ENCODE results near the gene RIMBP2.

RIMBP2 gene

DNA sequence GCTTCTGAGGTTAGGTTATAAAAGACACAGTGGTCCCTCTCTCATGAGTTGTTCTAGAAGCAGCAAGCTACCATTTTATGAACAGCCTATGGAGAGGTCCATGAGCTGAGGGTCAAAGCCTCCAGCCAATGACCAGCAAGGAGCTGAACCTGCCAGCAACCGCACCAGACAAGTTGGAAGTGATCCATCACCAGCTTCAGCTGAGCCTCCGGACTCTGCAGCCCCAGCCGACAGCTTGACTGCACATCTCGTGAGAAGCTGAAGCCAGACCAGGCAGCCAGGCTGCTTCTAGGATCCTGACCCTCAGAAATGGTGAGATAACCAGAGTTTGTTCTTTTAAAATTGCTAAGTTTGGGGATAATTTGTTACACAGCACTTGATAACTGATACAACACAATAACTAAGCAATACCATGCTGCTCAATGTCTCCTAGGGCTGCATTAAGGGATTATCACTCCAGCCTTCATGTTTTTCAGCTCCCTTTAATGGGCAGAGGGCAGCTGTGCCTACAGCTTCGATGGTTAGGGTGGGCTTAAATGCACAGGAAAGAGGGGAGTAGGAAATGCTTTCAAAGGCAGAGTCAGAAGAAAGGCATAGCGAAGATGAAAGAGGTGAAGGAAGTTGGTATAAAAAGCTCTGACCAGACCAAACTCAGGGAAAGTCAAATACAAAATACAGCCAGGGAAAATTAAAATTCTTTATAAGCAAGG lies 149.5 kb downstream of the RIMBP2 start:
- H3K4me3 ChIP-seq (replicated peaks in 1 of 2; ENCODE audit: low read depth in 2 of 2, low read length in 2 of 2), result no peak overlapping the region
- TF ChIP-seq CTCF (IDR thresholded peaks at IDR 0.05; ENCODE audit: low read depth, low read length), result no peak
- DNase-seq (ENCODE audit: low read depth in 2 of 2), result no peak

GRCh38 chr12:130565189-130565588 lies 150.9 kb downstream of the RIMBP2 start:
- H3K4me3 ChIP-seq (replicated peaks in 1 of 2; ENCODE audit: low read depth in 2 of 2, low read length in 2 of 2), result no peak overlapping the region
- no peak for TF ChIP-seq CTCF (IDR thresholded peaks at IDR 0.05; ENCODE audit: low read depth, low read length)
- DNase-seq (ENCODE audit: low read depth in 2 of 2), result no peak

GRCh38 chr12:130563323-130563722 lies 152.8 kb downstream of the RIMBP2 start:
- TF ChIP-seq CTCF (IDR thresholded peaks at IDR 0.05; ENCODE audit: low read depth, low read length), result no peak
- no peak overlapping the region for H3K4me3 ChIP-seq (replicated peaks in 1 of 2; ENCODE audit: low read depth in 2 of 2, low read length in 2 of 2)
- no peak for DNase-seq (ENCODE audit: low read depth in 2 of 2)

GRCh38 chr12:130562716-130563115 lies 153.4 kb downstream of the RIMBP2 start:
- no peak for TF ChIP-seq CTCF (IDR thresholded peaks at IDR 0.05; ENCODE audit: low read depth, low read length)
- H3K4me3 ChIP-seq (replicated peaks in 1 of 2; ENCODE audit: low read depth in 2 of 2, low read length in 2 of 2), result no peak overlapping the region
- DNase-seq (ENCODE audit: low read depth in 2 of 2), result no peak

DNA sequence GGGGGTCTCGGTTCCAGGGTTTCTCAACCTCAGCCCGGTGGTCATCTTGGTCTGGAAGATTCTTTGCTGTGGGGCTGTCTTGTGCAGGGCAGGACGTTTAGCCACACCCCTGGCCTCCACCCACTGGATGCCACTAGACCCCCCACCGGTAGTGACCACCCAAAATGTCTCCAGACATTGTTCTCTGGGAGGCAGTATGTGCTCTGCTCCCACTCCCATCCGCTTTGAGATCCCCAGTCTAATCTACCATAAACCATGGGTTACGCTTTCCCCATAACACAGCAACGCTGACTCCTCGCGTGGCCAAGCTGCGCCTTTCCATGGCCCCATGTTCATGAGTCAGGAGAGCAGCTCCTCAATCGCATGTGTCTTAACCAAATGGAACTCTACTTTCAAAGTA lies 155.8 kb downstream of the RIMBP2 start:
- no peak for TF ChIP-seq CTCF (IDR thresholded peaks at IDR 0.05; ENCODE audit: low read depth, low read length)
- no peak overlapping the region for H3K4me3 ChIP-seq (replicated peaks in 1 of 2; ENCODE audit: low read depth in 2 of 2, low read length in 2 of 2)
- DNase-seq (ENCODE audit: low read depth in 2 of 2), result no peak

DNA sequence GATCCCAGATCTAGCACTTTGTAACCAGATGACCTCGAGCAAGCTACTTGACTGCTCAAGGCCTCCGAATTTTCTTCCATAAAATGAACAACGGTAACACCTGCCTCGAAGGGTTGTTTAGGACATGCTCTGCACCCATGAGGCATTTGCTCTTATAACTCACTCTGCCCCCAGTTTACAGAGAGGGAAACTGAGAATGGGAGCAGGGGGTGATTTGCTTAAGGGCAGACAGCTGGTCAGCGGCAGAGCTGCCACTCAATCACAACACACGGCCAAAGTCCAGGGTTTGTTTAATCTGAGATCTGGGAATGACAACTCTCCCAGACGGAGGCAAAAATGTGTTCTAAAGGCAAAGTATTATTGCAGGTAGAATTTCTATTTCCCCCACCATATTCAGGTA lies 156.3 kb downstream of the RIMBP2 start:
- no peak for TF ChIP-seq CTCF (IDR thresholded peaks at IDR 0.05; ENCODE audit: low read depth, low read length)
- no peak for DNase-seq (ENCODE audit: low read depth in 2 of 2)
- H3K4me3 ChIP-seq (replicated peaks in 1 of 2; ENCODE audit: low read depth in 2 of 2, low read length in 2 of 2), result no peak overlapping the region

All from cardiac fibroblast (primary cell).